ENCODE measurements around the gene KLHL40.

KLHL40 gene

GRCh38 chr3:42698216-42698910, 13.0 kb downstream of the KLHL40 start:
- ChIA-PET POLR2A (no interaction called here), CTCF (interaction anchor here (0.9 kb wide), 1 partner anchor 13 kb away, joined by 3 read pairs; no protein-coding TSS in a partner anchor)
- TF ChIP-seq FOXK2 (IDR thresholded peaks at IDR 0.05) (no peak), ARNT (IDR thresholded peaks at IDR 0.05) (no peak), BHLHE40 (IDR thresholded peaks at IDR 0.05; ENCODE audit: borderline replicate concordance) (no peak), LEF1 (IDR thresholded peaks at IDR 0.05; ENCODE audit: borderline replicate concordance) (no peak), HDGF (IDR thresholded peaks at IDR 0.05; ENCODE audit: borderline replicate concordance) (no peak), SUZ12 (IDR thresholded peaks at IDR 0.05) (no peak), SP1 (IDR thresholded peaks at IDR 0.05) (no peak), FOXM1 (IDR thresholded peaks at IDR 0.05; ENCODE audit: borderline replicate concordance) (no peak), FOXA1 (IDR thresholded peaks at IDR 0.05) (no peak), TARDBP (IDR thresholded peaks at IDR 0.05) (no peak), ZNF384 (IDR thresholded peaks at IDR 0.05) (no peak), CTBP1 (IDR thresholded peaks at IDR 0.05; ENCODE audit: borderline replicate concordance) (no peak), PKNOX1 (IDR thresholded peaks at IDR 0.05) (no peak), ELF4 (IDR thresholded peaks at IDR 0.05) (no peak), NFRKB (IDR thresholded peaks at IDR 0.05) (no peak), L3MBTL2 (conservative IDR thresholded peaks at IDR 0.05) (no peak)
- no peak for DNase-seq (ENCODE audit: extremely low spot score)

GRCh38 chr3:42698911-42699230, 13.5 kb downstream of the KLHL40 start:
- ChIA-PET POLR2A (no interaction called here), CTCF (no interaction called here)
- DNase-seq (ENCODE audit: extremely low spot score): no peak
- no peak for TF ChIP-seq HDGF (IDR thresholded peaks at IDR 0.05; ENCODE audit: borderline replicate concordance)
- no peak for TF ChIP-seq BHLHE40 (IDR thresholded peaks at IDR 0.05; ENCODE audit: borderline replicate concordance)
- TF ChIP-seq ARNT (IDR thresholded peaks at IDR 0.05): no peak
- no peak for TF ChIP-seq CTBP1 (IDR thresholded peaks at IDR 0.05; ENCODE audit: borderline replicate concordance)
- TF ChIP-seq SUZ12 (IDR thresholded peaks at IDR 0.05): no peak
- no peak for TF ChIP-seq L3MBTL2 (conservative IDR thresholded peaks at IDR 0.05)
- no peak for TF ChIP-seq FOXK2 (IDR thresholded peaks at IDR 0.05)
- no peak for TF ChIP-seq LEF1 (IDR thresholded peaks at IDR 0.05; ENCODE audit: borderline replicate concordance)
- no peak for TF ChIP-seq PKNOX1 (IDR thresholded peaks at IDR 0.05)
- TF ChIP-seq FOXA1 (IDR thresholded peaks at IDR 0.05): no peak

GRCh38 chr3:42699511-42699971, 14.2 kb downstream of the KLHL40 start:
- POLR2A ChIA-PET: no interaction called here

GRCh38 chr3:42700366-42701288, 15.3 kb downstream of the KLHL40 start:
- DNase-seq (ENCODE audit: extremely low spot score): no peak
- ChIA-PET CTCF (no interaction called here), POLR2A (no interaction called here)
- TF ChIP-seq ZNF384 (IDR thresholded peaks at IDR 0.05) (no peak), NFRKB (IDR thresholded peaks at IDR 0.05) (no peak), LEF1 (IDR thresholded peaks at IDR 0.05; ENCODE audit: borderline replicate concordance) (no peak)

More at GRCh38 chr3:42699511-42699971, 14.2 kb downstream of the KLHL40 start:
- DNase-seq (ENCODE audit: extremely low spot score): no peak
- TF ChIP-seq PKNOX1 (IDR thresholded peaks at IDR 0.05): no peak
- TF ChIP-seq BHLHE40 (IDR thresholded peaks at IDR 0.05; ENCODE audit: borderline replicate concordance): no peak
- CTCF ChIA-PET: no interaction called here

- DNase-seq (ENCODE audit: extremely low spot score): peak; percentile 72
- ChIA-PET CTCF (no interaction called here), POLR2A (no interaction called here)
- TF ChIP-seq NFRKB (IDR thresholded peaks at IDR 0.05) (no peak), BHLHE40 (IDR thresholded peaks at IDR 0.05; ENCODE audit: borderline replicate concordance) (no peak), SUZ12 (IDR thresholded peaks at IDR 0.05) (no peak), ELF4 (IDR thresholded peaks at IDR 0.05) (no peak), LEF1 (IDR thresholded peaks at IDR 0.05; ENCODE audit: borderline replicate concordance) (no peak), HDGF (IDR thresholded peaks at IDR 0.05; ENCODE audit: borderline replicate concordance) (no peak), ARNT (IDR thresholded peaks at IDR 0.05) (no peak), ZNF384 (IDR thresholded peaks at IDR 0.05) (no peak), FOXK2 (IDR thresholded peaks at IDR 0.05) (no peak), CTBP1 (IDR thresholded peaks at IDR 0.05; ENCODE audit: borderline replicate concordance) (no peak), FOXA1 (IDR thresholded peaks at IDR 0.05) (no peak), TARDBP (IDR thresholded peaks at IDR 0.05) (no peak)
Observed at GRCh38 chr3:42701371-42702065, 16.2 kb downstream of the KLHL40 start.
